Pulmonary artery endothelial cell (primary cell): Measurements from ENCODE around the gene ACSF2. TPM values are rescaled to one million over a fixed set of nuclear protein-coding genes. Genes with fewer than 3 reads are reported as not detected.

Source experiments
- DNase-seq: peaks from one replicate; pipeline ENCODE4 v3.0.0-alpha.2; 2011; ENCODE audit warnings: low read depth, low spot score
- total RNA-seq: library from RNA; depleted of rRNA; stranded (reverse); fragments of >200 nt; gene quantifications from 2 replicates; pipeline ENCODE4 v1.2.3, GENCODE V29; 2014

Gene ACSF2
- total RNA-seq, 1 donor from 2014 or later = 10.0 TPM

- no peak for DNase-seq
These were observed 14.3 kb downstream of the ACSF2 start for GRCh38 chr17:50440172-50440837.

- no peak for DNase-seq
These were observed 15.1 kb downstream of the ACSF2 start for GRCh38 chr17:50440838-50441829.

GRCh38 chr17:50443505-50443974 lies 17.5 kb downstream of the ACSF2 start:
- DNase-seq = no peak

GRCh38 chr17:50444841-50445715 lies 19.1 kb downstream of the ACSF2 start:
- DNase-seq = no peak

GRCh38 chr17:50445730-50446325 lies 19.8 kb downstream of the ACSF2 start:
- no peak for DNase-seq

GRCh38 chr17:50447870-50448595 lies 22.0 kb downstream of the ACSF2 start:
- no peak for DNase-seq

- no peak for DNase-seq
These were observed 22.6 kb downstream of the ACSF2 start for GRCh38 chr17:50448643-50449042.

GRCh38 chr17:50451943-50452629 lies 26.1 kb downstream of the ACSF2 start:
- DNase-seq = no peak

- no peak for DNase-seq
These were observed 26.7 kb downstream of the ACSF2 start for GRCh38 chr17:50452630-50453300.

- no peak for DNase-seq
These were observed 27.9 kb downstream of the ACSF2 start for GRCh38 chr17:50453901-50454300.

GRCh38 chr17:50457621-50458020 lies 31.6 kb downstream of the ACSF2 start:
- DNase-seq = no peak

- no peak for DNase-seq
These were observed 32.3 kb downstream of the ACSF2 start for GRCh38 chr17:50458270-50458669.

- DNase-seq = no peak
These were observed 33.0 kb downstream of the ACSF2 start for GRCh38 chr17:50458701-50459676.

- no peak for DNase-seq
These were observed 33.7 kb downstream of the ACSF2 start for GRCh38 chr17:50459756-50460155.

GRCh38 chr17:50460831-50461526 lies 35.0 kb downstream of the ACSF2 start:
- no peak for DNase-seq

GRCh38 chr17:50461550-50462132 lies 35.6 kb downstream of the ACSF2 start:
- no peak for DNase-seq

- DNase-seq = no peak
These were observed 36.4 kb downstream of the ACSF2 start for GRCh38 chr17:50462446-50462845.
